K562 (cell line): Measurements from ENCODE around the gene PTPN18. TPM values are rescaled to one million over a fixed set of nuclear protein-coding genes. Genes with fewer than 3 reads are reported as not detected.

ENCODE experiments used
- ATAC-seq: fragments of 200-7000 bp; cut with Tn5 transposase; 3 replicates; pipeline ENCODE4 v1.9.1; 2020; ENCODE audit warnings: moderate library complexity
- BruUV-seq: library from RNA; stranded (reverse); fragments of 400-500 nt; replicated peaks from 2 replicates; lab custom pipeline; 2021; lab: Mats Ljungman, UMichigan
- CTCF ChIA-PET: fragments of 300-600 bp; formaldehyde crosslinking; extraction: SDS; loops from one replicate; lab custom pipeline; 2021; ENCODE audit warnings: low intra/inter-chr PET ratio; lab: Yijun Ruan, JAX
- POLR2A ChIA-PET: fragments of 300-600, 350-650 bp; sonication (Branson Sonifier 250); formaldehyde crosslinking; extraction: SDS; loops from one replicate; lab custom pipeline; 2021; ENCODE audit warnings: antibody characterized with exemption, inconsistent platforms; lab: Yijun Ruan, JAX
- DNase-seq, 4 experiments: peaks; one replicate each; pipeline versions ENCODE4 v3.0.0 to v3.0.0-alpha.2; 2011 to 2018; ENCODE audit warnings: low spot score in 3 of 4, mixed read lengths in 3 of 4; ENCODE audit errors: extremely low read depth in 1 of 4
- FAIRE-seq: peaks from 2 replicates; lab custom pipeline; 2011; peaks lifted over from hg19 to GRCh38; lab: Jason Lieb, UNC
- H2AFZ ChIP-seq: 2 replicates; pipeline ENCODE4 v1.6.0; 2011; ENCODE audit warnings: low read depth, low read length, control low read depth, inconsistent platforms
- H3K27ac ChIP-seq: fragments of 200-600 bp; 3 replicates; pipeline ENCODE4 v1.8.0; 2011; ENCODE audit warnings: low read depth, mild to moderate bottlenecking, control low read depth, inconsistent platforms, low read length, moderate library complexity, mixed read lengths; ENCODE audit errors: extremely low read depth
- H3K27me3 ChIP-seq, 2 experiments: fragments of 300-600 bp in 1 of 2; 2 replicates in 1 of 2; 3 replicates in 1 of 2; pipeline versions ENCODE4 v1.6.0 to v1.8.0; 2011; ENCODE audit warnings: inconsistent platforms in 2 of 2, low read length in 2 of 2, mild to moderate bottlenecking in 1 of 2, mixed read lengths in 1 of 2, moderate library complexity in 1 of 2; ENCODE audit not compliant: control insufficient read depth in 2 of 2, insufficient read depth in 2 of 2
- H3K36me3 ChIP-seq: fragments of 300-600 bp; 3 replicates; pipeline ENCODE4 v1.8.0; 2011; ENCODE audit warnings: mild to moderate bottlenecking, low read length, inconsistent platforms; ENCODE audit not compliant: control insufficient read depth, insufficient read depth
- H3K4me1 ChIP-seq, 2 experiments: fragments of 200-600 bp in 1 of 2; replicated peaks in 1 of 2; 2 replicates in 1 of 2; 3 replicates in 1 of 2; pipeline versions ENCODE4 v1.5.1 to v1.8.0; 2011; ENCODE audit warnings: inconsistent platforms in 2 of 2, low read length in 2 of 2, mild to moderate bottlenecking in 1 of 2, mixed read lengths in 1 of 2, moderate library complexity in 1 of 2; ENCODE audit not compliant: control insufficient read depth in 2 of 2, insufficient read depth in 2 of 2
- H3K4me2 ChIP-seq: 2 replicates; pipeline ENCODE4 v1.6.1; 2011; ENCODE audit warnings: low read length, control low read depth, inconsistent platforms, mixed read lengths; ENCODE audit not compliant: insufficient read depth
- H3K4me3 ChIP-seq: fragments of 200-600 bp; sonication (generic), shearing (Covaris generic); 2 replicates; pipeline ENCODE4 v1.5.1; 2016; ENCODE audit warnings: control low read depth, inconsistent platforms
- H3K79me2 ChIP-seq: fragments of 200-600 bp; 3 replicates; pipeline ENCODE4 v1.8.0; 2011; ENCODE audit warnings: low read length, inconsistent platforms; ENCODE audit not compliant: control insufficient read depth, insufficient read depth
- H3K9ac ChIP-seq, 2 experiments: 2 replicates each; pipeline versions ENCODE4 v1.6.0 to v1.6.1; 2011; ENCODE audit warnings: low read depth in 2 of 2, low read length in 2 of 2, control low read depth in 1 of 2, inconsistent platforms in 1 of 2, mild to moderate bottlenecking in 1 of 2, mixed read lengths in 1 of 2; ENCODE audit not compliant: insufficient read depth in 1 of 2
- H3K9me1 ChIP-seq: one replicate; pipeline ENCODE4 v1.6.0; 2011; ENCODE audit warnings: inconsistent platforms, mild to moderate bottlenecking, low read length, moderate library complexity; ENCODE audit not compliant: control insufficient read depth, insufficient read depth
- H3K9me3 ChIP-seq: replicated peaks from 2 replicates; pipeline ENCODE4 v1.5.1; 2011; ENCODE audit warnings: low read depth, low read length, inconsistent platforms; ENCODE audit not compliant: control insufficient read depth, insufficient read depth
- H4K20me1 ChIP-seq: replicated peaks from 2 replicates; pipeline ENCODE4 v1.6.1; 2011; ENCODE audit warnings: low read length, inconsistent platforms, mixed read lengths; ENCODE audit not compliant: control insufficient read depth, insufficient read depth
- CREBBP ChIP-seq: IDR thresholded peaks from one replicate; pipeline ENCODE4 v1.6.1; 2012; ENCODE audit warnings: low read depth, mild to moderate bottlenecking, control low read depth, inconsistent platforms, low read length
- DNMT1 ChIP-seq: fragments of 450-650 bp; IDR thresholded peaks from 2 replicates; pipeline ENCODE4 v1.6.1; 2016; ENCODE audit warnings: antibody characterized with exemption, mild to moderate bottlenecking
- ELF4 ChIP-seq: fragments of 450-650 bp; formaldehyde crosslinking; IDR thresholded peaks from 2 replicates; pipeline ENCODE4 v1.4.0; 2022; ENCODE audit warnings: missing genetic modification characterization
- GABPB2 ChIP-seq: fragments of 250-450 bp; sonication (Bioruptor Pico); conservative IDR thresholded peaks from 2 replicates; pipeline ENCODE4 v1.5.1; 2021; ENCODE audit warnings: mild to moderate bottlenecking
- MTA3 ChIP-seq: fragments of 450-650 bp; formaldehyde crosslinking; IDR thresholded peaks from 2 replicates; pipeline ENCODE4 v1.6.1; 2017; ENCODE audit warnings: mild to moderate bottlenecking, borderline replicate concordance
- MTF1 ChIP-seq: fragments of 250-450 bp; sonication (Bioruptor Pico); IDR thresholded peaks from 2 replicates; pipeline ENCODE4 v1.9.0; 2021; ENCODE audit warnings: moderate library complexity, mild to moderate bottlenecking, inconsistent platforms, borderline replicate concordance
- NFATC3 ChIP-seq: fragments of 450-650 bp; IDR thresholded peaks from 2 replicates; pipeline ENCODE4 v1.6.1; 2017; ENCODE audit warnings: mild to moderate bottlenecking
- NR2C1 ChIP-seq, 2 experiments: fragments of 450-650 bp; IDR thresholded peaks; 2 replicates each; pipeline ENCODE4 v1.6.1; 2017; ENCODE audit warnings: mild to moderate bottlenecking in 2 of 2, antibody characterized with exemption in 1 of 2, inconsistent platforms in 1 of 2, missing compliant biosample characterization in 1 of 2, missing genetic modification characterization in 1 of 2
- PCBP1 ChIP-seq: fragments of 200-400 bp; formaldehyde crosslinking; IDR thresholded peaks from 2 replicates; pipeline ENCODE4 v1.6.1; 2018; ENCODE audit warnings: mild to moderate bottlenecking, low read depth, low read length; ENCODE audit not compliant: poor library complexity, severe bottlenecking
- POLR2AphosphoS2 ChIP-seq: IDR thresholded peaks from 2 replicates; pipeline ENCODE4 v1.6.1; 2012; ENCODE audit warnings: low read length, improper control_type of control experiment
- SLC30A9 ChIP-seq: fragments of 250-450 bp; sonication (Bioruptor Pico); IDR thresholded peaks from 2 replicates; pipeline ENCODE4 v1.8.0; 2022; ENCODE audit warnings: mild to moderate bottlenecking, moderate library complexity
- ZNF146 ChIP-seq: IDR thresholded peaks from one replicate; pipeline ENCODE4 v1.6.1; 2018; ENCODE audit warnings: missing compliant biosample characterization; ENCODE audit not compliant: unreplicated experiment
- ZNF655 ChIP-seq: fragments of 250-450 bp; sonication (Bioruptor Pico); IDR thresholded peaks from 2 replicates; pipeline ENCODE4 v1.5.0; 2021
- WGBS: fragments of 100-300 bp; shearing (Covaris generic); methylation state at CpG from one replicate; pipeline ENCODE4 v1.1.6; 2016; ENCODE audit warnings: low coverage, mixed read lengths; ENCODE audit not compliant: insufficient coverage; ENCODE audit errors: missing lambda C conversion rate; 5-methylcytosine and 5-hydroxymethylcytosine counted together
- in situ Hi-C: fragments of 300-500 bp; cut with MboI; formaldehyde crosslinking; loops from 4 replicates; pipeline ENCODE4 v1.15.0; 2018; ENCODE audit warnings: inconsistent platforms, mixed read lengths
- intact Hi-C: fragments of 100-400 bp; cut with micrococcal nuclease; formaldehyde crosslinking; loops from 2 replicates; pipeline ENCODE4 v1.14.2; 2022
- polyA plus RNA-seq, 8 experiments: library from polyadenylated mRNA; depleted of rRNA in 4 of 8; stranded (reverse) in 5 of 8; unstranded in 3 of 8; fragments of >200 nt; fragmentation: Nextera tagmentation in 2 of 8; fragmentation: Illumina TruSeq in 1 of 8; extraction: Ambion mirVana in 2 of 8; extraction: Trizol in 1 of 8; gene quantifications; 2 replicates each; pipeline versions ENCODE4 v1.2.1 to v1.2.3, GENCODE V29; 2011 to 2014; ENCODE audit warnings: inconsistent platforms in 1 of 8, missing spikeins in 1 of 8
- total RNA-seq, 7 experiments: library from RNA; depleted of rRNA in 6 of 7; stranded (reverse); fragments of >200 nt in 6 of 7; fragmentation: Illumina TruSeq in 2 of 7; extraction: Trizol in 2 of 7; gene quantifications; 2 replicates each; pipeline versions ENCODE4 v1.2.1 to v1.2.3, GENCODE V29; 2011 to 2021; ENCODE audit warnings: low replicate concordance in 1 of 7
- TF ChIP-seq, protein P1 (sequence below): sonication (generic); formaldehyde crosslinking; IDR thresholded peaks from 2 replicates; pipeline ENCODE4 v1.8.0; 2023; ENCODE audit warnings: mild to moderate bottlenecking, missing genetic modification reagents
- TF ChIP-seq, protein P2 (sequence below): fragments of 450-650 bp; IDR thresholded peaks from 2 replicates; pipeline ENCODE4 v1.6.1; 2016; ENCODE audit warnings: antibody characterized with exemption
- TF ChIP-seq, protein P3 (sequence below): fragments of 450-650 bp; IDR thresholded peaks from 2 replicates; pipeline ENCODE4 v1.6.1; 2014; ENCODE audit warnings: low read depth, mild to moderate bottlenecking, moderate library complexity, borderline replicate concordance

PTPN18 gene
- total and polyA plus RNA-seq, 9 of the 15 experiments (the other 6 are each of a cell fraction or from before 2014, with no cell fraction given) = 11.6 to 90.7 (median 49.6) TPM

- DNase-seq (no peak), FAIRE-seq (no peak), ATAC-seq (no peak)
- 0% methylated on average over 3 of the region's 3 CpGs for WGBS
- CTCF ChIA-PET = no interaction called here
- POLR2A ChIA-PET = no interaction called here
- Histone ChIP-seq H3K9ac (no peak overlapping the region), H3K27ac (no peak overlapping the region), H3K4me2 (no peak overlapping the region), H3K36me3 (no peaks in the 10 kb centered on the region), H3K4me1 (peaks cover 0 to 7% of the 10 kb centered on the region in 2 experiments; a peak in 2 of 5 replicates), H3K9me1 (no peaks in the 10 kb centered on the region), H4K20me1 (no peaks in the 10 kb centered on the region), H3K9me3 (no peaks in the 10 kb centered on the region), H3K79me2 (no peaks in the 10 kb centered on the region), H3K27me3 (peaks cover 5 to 52% of the 10 kb centered on the region in 2 experiments; a peak in 4 of 5 replicates), H2AFZ (no peak overlapping the region), H3K4me3 (no peak overlapping the region)
- no TSS peak for BruUV-seq
- in situ Hi-C loops (no loop called here), intact Hi-C loops (no loop called here)
- TF ChIP-seq, protein P1, sequence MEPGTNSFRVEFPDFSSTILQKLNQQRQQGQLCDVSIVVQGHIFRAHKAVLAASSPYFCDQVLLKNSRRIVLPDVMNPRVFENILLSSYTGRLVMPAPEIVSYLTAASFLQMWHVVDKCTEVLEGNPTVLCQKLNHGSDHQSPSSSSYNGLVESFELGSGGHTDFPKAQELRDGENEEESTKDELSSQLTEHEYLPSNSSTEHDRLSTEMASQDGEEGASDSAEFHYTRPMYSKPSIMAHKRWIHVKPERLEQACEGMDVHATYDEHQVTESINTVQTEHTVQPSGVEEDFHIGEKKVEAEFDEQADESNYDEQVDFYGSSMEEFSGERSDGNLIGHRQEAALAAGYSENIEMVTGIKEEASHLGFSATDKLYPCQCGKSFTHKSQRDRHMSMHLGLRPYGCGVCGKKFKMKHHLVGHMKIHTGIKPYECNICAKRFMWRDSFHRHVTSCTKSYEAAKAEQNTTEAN (CRISPR knock-in tag) = no peak
- TF ChIP-seq ZNF655 (CRISPR knock-in tag) = no peak
- TF ChIP-seq SLC30A9 (CRISPR knock-in tag) = no peak
- no peak for TF ChIP-seq MTA3
- no peak for TF ChIP-seq ELF4 (CRISPR knock-in tag)
- TF ChIP-seq CREBBP = no peak
- TF ChIP-seq POLR2AphosphoS2 = no peak
- TF ChIP-seq, protein P2, sequence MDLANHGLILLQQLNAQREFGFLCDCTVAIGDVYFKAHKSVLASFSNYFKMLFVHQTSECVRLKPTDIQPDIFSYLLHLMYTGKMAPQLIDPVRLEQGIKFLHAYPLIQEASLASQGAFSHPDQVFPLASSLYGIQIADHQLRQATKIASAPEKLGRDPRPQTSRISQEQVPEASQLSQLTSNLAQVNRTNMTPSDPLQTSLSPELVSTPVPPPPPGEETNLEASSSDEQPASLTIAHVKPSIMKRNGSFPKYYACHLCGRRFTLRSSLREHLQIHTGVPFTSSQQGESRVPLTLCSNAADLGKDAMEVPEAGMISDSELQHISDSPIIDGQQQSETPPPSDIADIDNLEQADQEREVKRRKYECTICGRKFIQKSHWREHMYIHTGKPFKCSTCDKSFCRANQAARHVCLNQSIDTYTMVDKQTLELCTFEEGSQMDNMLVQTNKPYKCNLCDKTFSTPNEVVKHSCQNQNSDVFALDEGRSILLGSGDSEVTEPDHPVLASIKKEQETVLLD = no peak
- no peak for TF ChIP-seq GABPB2 (CRISPR knock-in tag)
- TF ChIP-seq PCBP1 = no peak
- no peak for TF ChIP-seq DNMT1
- TF ChIP-seq NFATC3 = no peak
- TF ChIP-seq, protein P3, sequence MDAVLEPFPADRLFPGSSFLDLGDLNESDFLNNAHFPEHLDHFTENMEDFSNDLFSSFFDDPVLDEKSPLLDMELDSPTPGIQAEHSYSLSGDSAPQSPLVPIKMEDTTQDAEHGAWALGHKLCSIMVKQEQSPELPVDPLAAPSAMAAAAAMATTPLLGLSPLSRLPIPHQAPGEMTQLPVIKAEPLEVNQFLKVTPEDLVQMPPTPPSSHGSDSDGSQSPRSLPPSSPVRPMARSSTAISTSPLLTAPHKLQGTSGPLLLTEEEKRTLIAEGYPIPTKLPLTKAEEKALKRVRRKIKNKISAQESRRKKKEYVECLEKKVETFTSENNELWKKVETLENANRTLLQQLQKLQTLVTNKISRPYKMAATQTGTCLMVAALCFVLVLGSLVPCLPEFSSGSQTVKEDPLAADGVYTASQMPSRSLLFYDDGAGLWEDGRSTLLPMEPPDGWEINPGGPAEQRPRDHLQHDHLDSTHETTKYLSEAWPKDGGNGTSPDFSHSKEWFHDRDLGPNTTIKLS = no peak
- no peak for TF ChIP-seq MTF1 (CRISPR knock-in tag)
- no peak for TF ChIP-seq NR2C1 (IDR thresholded peaks at IDR 0.05)
- no peak for TF ChIP-seq NR2C1 (tag; IDR thresholded peaks at IDR 0.05)
- TF ChIP-seq ZNF146 = no peak
Measured at GRCh38 chr2:130314377-130314776, 41.5 kb upstream of the PTPN18 start.
